BLaER1 treated with 17β-estradiol and CSF1 and Interleukin-3, amounts not matched to agents 10 nM and 100 nM (cell line): Measurements from ENCODE around the gene SMARCD2.

Experiments
- H3K27ac ChIP-seq, 11 experiments: shearing (Covaris generic); formaldehyde crosslinking; 2 replicates each; pipeline ENCODE4 v1.8.1; 2022
- H3K27me3 ChIP-seq, 11 experiments: shearing (Covaris generic); formaldehyde crosslinking; 2 replicates each; pipeline ENCODE4 v1.8.1; 2022
- H3K36me3 ChIP-seq, 11 experiments: shearing (Covaris generic); formaldehyde crosslinking; 2 replicates each; pipeline ENCODE4 v1.8.1; 2022
- H3K4me1 ChIP-seq, 10 experiments: shearing (Covaris generic); formaldehyde crosslinking; 2 replicates each; pipeline ENCODE4 v1.8.1; 2022
- H3K4me2 ChIP-seq, 11 experiments: shearing (Covaris generic); formaldehyde crosslinking; 2 replicates each; pipeline ENCODE4 v1.8.1; 2022
- H3K4me3 ChIP-seq, 10 experiments: shearing (Covaris generic); formaldehyde crosslinking; 2 replicates each; pipeline ENCODE4 v1.8.1; 2022
- H3K9ac ChIP-seq, 11 experiments: shearing (Covaris generic); formaldehyde crosslinking; 2 replicates each; pipeline ENCODE4 v1.8.1; 2022
- H3K9me3 ChIP-seq, 11 experiments: shearing (Covaris generic); formaldehyde crosslinking; replicated peaks in 1 of 11; 2 replicates each; pipeline ENCODE4 v1.8.1; 2022
- H4K20me1 ChIP-seq, 11 experiments: shearing (Covaris generic); formaldehyde crosslinking; 2 replicates each; pipeline ENCODE4 v1.8.1; 2022
- Cebpa-rat ChIP-seq, 11 experiments: shearing (Covaris generic); IDR thresholded peaks; 2 replicates each; pipeline ENCODE4 v1.8.1; 2022

SMARCD2 gene

DNA sequence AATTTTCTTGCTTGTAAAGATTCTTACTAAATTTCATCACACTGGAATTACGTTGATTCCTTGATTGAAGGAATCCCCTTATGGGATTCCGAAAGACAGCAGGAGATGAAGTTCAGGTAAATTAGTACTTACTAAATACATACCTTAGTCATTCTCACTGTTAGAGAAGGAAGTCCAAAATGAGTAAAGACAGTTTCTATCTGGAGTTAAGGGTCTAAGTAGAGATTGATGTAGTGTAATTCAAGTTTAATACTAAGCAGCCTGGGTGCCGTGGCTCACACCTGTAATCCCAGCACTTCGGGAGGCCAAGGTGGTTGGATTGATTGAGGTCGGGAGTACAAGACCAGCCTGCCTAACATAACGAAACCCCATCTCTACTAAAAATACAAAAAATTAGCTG is 59.0 kb downstream of the SMARCD2 start:
- H3K27me3 ChIP-seq, result no peaks in the 10 kb centered on the region
- H3K9ac ChIP-seq, result peak overlapping the region in 5 of 11 experiments; percentile 7 to 41 (median 20); a peak in 3 of 22 replicates
- no peak for TF ChIP-seq Cebpa-rat (IDR thresholded peaks at IDR 0.05)
- no peak overlapping the region for H3K4me3 ChIP-seq
- H3K36me3 ChIP-seq, result peaks cover 77 to 100% (median 97%) of the 10 kb centered on the region in 11 experiments
- H3K4me2 ChIP-seq, result no peak overlapping the region
- H3K27ac ChIP-seq, result no peak overlapping the region
- H4K20me1 ChIP-seq, result peaks cover 97 to 100% (median 100%) of the 10 kb centered on the region in 11 experiments
- no peaks in the 10 kb centered on the region for H3K9me3 ChIP-seq
- peaks cover 0 to 38% (median 13%) of the 10 kb centered on the region in 10 experiments; a peak in 11 of 20 replicates for H3K4me1 ChIP-seq
